ENCODE data around the gene GAPT. TPM values are rescaled to one million over a fixed set of nuclear protein-coding genes. Genes with fewer than 3 reads are reported as not detected.

Gene GAPT
- total RNA-seq: not detected in 2 replicates

DNA sequence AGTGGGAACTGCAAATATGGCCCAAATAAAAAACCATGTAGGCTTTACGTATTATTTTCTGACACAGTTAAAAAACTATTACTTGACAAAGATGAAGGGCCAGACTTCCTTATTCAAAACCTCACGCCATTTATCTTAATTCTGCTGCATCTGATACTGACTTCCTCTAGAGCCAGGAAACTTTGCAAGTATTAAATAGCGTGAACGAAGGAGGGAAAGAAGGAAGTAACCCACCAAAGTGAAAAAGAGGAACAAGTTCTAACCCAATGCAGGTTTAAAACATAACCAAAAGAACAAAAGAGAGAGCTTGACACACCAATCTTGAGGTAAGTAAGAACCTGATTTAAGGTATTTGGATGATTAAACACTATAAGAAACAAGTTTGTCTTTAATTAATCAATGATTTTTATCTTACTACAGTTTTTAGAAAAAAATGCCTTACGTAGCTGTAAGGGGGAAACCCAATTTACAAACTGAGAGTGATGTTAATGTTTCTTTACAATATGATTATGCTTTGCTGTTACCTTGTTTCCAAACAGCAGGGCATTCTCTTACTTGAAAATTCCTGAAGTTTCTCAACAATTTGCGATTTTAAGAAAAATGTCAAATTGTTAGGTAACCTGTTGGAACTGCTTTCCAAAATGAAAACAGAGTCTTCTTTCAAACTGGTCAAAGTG is at the start of gene GAPT:
GAPT (plus strand) TSS at position 220 of the 677 bp plus-strand sequence. CDS start 3,102 bp downstream, outside the sequence.
- DNase-seq: no peak

- DNase-seq: no peak
Observed at GRCh38 chr5:58444805-58445204, 46.4 kb upstream of the GAPT start.

GRCh38 chr5:58446024-58446423 is 45.2 kb upstream of the GAPT start:
- no peak for DNase-seq

GRCh38 chr5:58447226-58447625 is 44.0 kb upstream of the GAPT start:
- no peak for DNase-seq

DNA sequence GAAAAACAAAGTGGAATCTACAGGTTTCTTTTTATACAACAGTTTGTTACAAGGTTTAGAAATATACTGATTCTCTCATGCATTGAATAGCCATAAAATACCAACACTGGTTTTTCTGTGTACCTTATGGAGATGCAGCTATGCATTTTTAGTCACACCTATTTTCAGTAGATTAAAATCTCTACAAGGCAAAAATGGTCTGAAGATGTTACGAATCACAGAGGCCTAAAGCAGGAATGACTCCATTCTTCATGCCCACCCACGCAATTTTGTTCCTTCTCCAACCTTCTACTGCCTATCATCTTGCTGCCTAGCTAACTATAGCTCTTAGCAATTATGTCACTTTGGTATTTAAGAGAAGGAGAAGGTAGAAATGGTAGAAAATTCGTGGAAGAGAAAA is 41.2 kb upstream of the GAPT start:
- DNase-seq: no peak

GRCh38 chr5:58450811-58451629 is 40.2 kb upstream of the GAPT start:
- peak; percentile 44 for DNase-seq

GRCh38 chr5:58451732-58452565 is 39.3 kb upstream of the GAPT start:
- peak; percentile 52 for DNase-seq

DNA sequence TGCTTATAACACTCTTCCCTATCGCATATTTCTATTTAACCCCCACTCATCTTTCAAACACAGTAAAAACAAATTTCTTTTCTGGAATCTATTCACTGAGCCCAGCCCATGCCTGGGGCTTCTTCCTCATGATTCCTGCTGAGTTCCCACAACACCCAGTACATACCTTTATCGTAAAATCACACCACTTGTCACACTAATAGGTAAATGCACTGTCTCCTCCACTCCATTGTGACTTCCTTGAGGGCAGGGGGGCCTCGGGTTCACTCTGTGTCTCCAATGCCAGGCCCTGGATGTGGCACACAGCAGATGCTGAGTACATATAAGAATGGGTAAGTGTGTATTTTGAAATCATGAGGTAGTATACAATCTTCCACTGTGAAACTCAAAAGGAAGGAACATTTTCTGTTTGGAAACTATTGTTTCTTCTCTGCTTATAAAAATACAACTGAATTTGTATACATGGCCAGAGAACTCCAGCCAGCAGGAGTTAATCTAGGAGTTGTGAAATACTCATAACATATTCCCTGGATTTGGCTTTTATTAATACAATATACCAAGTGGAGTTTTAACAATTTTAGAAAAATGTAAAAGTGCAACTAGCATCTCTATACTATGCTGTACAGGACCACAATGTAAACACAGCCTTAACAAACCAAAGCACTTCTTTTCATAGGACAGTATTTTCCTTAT is 38.5 kb upstream of the GAPT start:
- DNase-seq: peak; percentile 59

- no peak for DNase-seq
Observed at GRCh38 chr5:58453306-58453705, 37.9 kb upstream of the GAPT start.

- no peak for DNase-seq
Observed at GRCh38 chr5:58454025-58454424, 37.2 kb upstream of the GAPT start.

GRCh38 chr5:58455066-58455465 is 36.2 kb upstream of the GAPT start:
- peak; percentile 34 for DNase-seq

- no peak for DNase-seq
Observed at GRCh38 chr5:58455480-58455879, 35.8 kb upstream of the GAPT start.

DNA sequence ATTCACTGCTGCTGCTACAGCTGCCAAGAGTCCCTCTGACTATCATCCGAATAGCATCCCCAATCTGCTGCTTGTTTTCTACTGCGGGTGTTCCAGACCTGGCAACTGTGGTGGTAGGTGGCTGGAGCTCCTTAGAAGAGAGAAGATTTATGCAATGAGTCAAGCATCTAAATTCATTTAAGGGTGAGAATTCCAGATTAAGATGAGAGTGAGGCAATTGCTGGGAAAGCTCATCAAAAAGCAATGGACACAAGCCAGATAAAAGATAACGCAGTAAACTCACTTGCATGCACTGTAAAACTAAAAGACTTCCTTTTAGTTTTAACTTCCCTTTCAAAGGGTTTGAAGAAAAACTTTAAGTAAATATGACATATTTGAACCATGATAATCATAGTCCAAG is 35.2 kb upstream of the GAPT start:
- DNase-seq: no peak

- DNase-seq: no peak
Observed at GRCh38 chr5:58456486-58456885, 34.7 kb upstream of the GAPT start.

DNA sequence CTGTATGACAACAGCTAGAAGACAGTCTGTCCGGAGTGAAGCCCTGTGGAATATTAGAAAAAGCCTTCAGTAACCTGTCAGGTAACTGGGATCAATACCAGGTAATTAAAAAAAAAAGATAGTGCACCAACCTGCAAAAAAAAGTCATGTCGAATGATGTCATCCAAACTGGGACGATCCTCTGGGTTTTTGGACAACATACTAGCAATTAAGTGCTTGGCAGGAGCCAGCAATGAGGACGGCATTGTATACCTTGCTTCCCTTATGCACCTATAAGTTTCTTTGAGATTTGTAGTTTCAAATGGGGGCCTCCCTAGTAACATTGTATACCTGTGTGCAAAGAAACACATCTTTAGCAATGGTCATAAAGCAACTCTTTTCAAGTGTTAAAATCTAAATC is 34.2 kb upstream of the GAPT start:
- peak; percentile 42 for DNase-seq

DNA sequence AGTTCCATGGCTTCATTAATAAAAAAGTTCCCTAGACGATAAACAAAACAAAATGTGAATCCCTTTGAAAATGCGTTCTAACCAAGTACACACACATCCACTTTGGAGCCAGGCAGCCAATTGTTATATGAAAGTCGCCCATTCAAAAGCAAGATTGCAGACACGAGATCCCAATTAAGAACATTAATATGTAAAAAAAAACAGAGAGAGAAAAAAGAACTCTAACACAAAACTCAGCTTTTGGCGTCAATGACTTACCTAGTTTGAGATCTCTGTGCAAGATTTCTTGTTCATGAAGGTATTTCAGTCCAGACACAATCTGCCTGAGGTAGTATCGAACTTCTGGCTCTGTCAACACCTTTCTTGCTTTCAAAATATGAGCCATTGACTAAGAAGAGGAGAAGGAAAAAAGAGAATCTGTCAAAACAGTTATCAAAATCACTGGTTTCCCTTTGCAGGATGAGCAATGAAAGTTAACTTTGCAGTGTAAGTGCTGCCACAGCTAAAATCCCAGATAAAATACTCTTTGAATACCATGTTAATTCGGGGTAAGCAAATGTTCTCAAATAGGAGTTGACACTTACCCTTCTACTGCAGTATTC is 33.0 kb upstream of the GAPT start:
- peak; percentile 29 for DNase-seq

GRCh38 chr5:58458743-58459145 is 32.5 kb upstream of the GAPT start:
- DNase-seq: peak; percentile 49

- DNase-seq: peak; percentile 54
Observed at GRCh38 chr5:58459146-58460001, 31.9 kb upstream of the GAPT start.

DNA sequence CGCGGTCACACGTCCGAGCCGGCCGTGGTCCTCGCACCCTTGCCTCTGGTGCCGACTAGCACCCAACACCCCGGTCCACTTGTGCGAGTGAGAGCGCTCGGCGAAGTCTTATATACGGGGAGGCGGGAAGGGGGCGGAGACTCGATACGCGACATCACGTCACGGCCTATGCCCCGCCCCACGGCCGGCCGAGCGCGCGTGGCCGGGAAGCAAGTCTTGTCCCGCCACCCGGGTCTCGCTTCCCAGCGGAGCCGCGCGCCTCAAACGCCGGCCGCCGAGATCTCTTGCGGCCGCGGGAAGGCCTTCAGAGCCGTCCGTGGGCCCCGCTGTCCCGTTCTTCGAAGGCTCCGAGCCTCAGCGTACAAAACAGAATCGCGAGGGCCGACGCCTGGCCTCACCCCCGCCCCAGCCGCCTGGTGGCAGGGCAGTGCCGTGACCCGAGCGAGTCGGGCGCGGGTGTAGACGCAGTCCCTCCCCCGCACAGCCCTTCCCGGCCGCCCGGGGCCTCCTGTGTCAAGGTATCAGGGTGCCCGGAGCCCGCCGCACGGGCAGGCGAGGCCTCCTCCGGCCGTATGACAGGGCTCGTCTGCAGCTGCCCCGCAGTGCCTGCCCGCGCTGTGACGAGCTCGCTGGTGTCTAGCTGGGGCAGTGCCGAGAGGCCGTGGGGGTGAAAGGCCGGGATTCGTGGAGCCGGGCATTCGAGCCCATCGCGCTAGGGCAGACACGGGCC is 31.1 kb upstream of the GAPT start, which contains the start of gene PLK2:
PLK2 (minus strand) TSS at position 85 of the 730 bp plus-strand sequence. CDS start 127 bp downstream, outside the sequence.
- peak; percentile 97 for DNase-seq

- DNase-seq: peak; percentile 96
Observed at GRCh38 chr5:58460732-58461286, 30.4 kb upstream of the GAPT start.
